HepG2 (cell line): ENCODE data around the gene KIF22. TPM values are rescaled to one million over a fixed set of nuclear protein-coding genes. Genes with fewer than 3 reads are reported as not detected.

Source experiments
- ARID2 ChIP-seq: sonication (generic); formaldehyde crosslinking; IDR thresholded peaks from 2 replicates; pipeline ENCODE4 v1.8.1; 2022; ENCODE audit warnings: mild to moderate bottlenecking, missing genetic modification reagents, borderline replicate concordance
- ARNT2 ChIP-seq: sonication (generic); formaldehyde crosslinking; IDR thresholded peaks from 2 replicates; pipeline ENCODE4 v1.8.0; 2022; ENCODE audit warnings: mild to moderate bottlenecking, low read depth, missing genetic modification reagents, moderate library complexity
- EHMT2 ChIP-seq: fragments of 200-600 bp; sonication (generic); IDR thresholded peaks from 2 replicates; pipeline ENCODE4 v1.7.0; 2017; ENCODE audit warnings: antibody characterized with exemption, low read depth, low read length, borderline replicate concordance
- HES4 ChIP-seq: sonication (generic); formaldehyde crosslinking; IDR thresholded peaks from 2 replicates; pipeline ENCODE4 v1.9.0; 2021; ENCODE audit warnings: mild to moderate bottlenecking, missing genetic modification reagents, borderline replicate concordance
- NRL ChIP-seq: sonication (generic); formaldehyde crosslinking; IDR thresholded peaks from 2 replicates; pipeline ENCODE4 v1.5.0; 2020; ENCODE audit warnings: missing genetic modification reagents, mild to moderate bottlenecking, moderate library complexity, borderline replicate concordance
- SYNCRIP ChIP-seq: fragments of 200-400 bp; formaldehyde crosslinking; IDR thresholded peaks from 2 replicates; pipeline ENCODE4 v1.6.1; 2018; ENCODE audit warnings: mild to moderate bottlenecking, low read depth, low read length; ENCODE audit not compliant: insufficient read depth
- TBX3 ChIP-seq: fragments of 450-650 bp; IDR thresholded peaks from 2 replicates; pipeline ENCODE4 v1.6.1; 2017; ENCODE audit warnings: antibody characterized with exemption, mild to moderate bottlenecking, inconsistent platforms, borderline replicate concordance
- YEATS2 ChIP-seq: sonication (generic); formaldehyde crosslinking; IDR thresholded peaks from 2 replicates; pipeline ENCODE4 v1.4.0; 2020; ENCODE audit warnings: missing genetic modification reagents, borderline replicate concordance
- ZBED4 ChIP-seq: sonication (generic); formaldehyde crosslinking; IDR thresholded peaks from 2 replicates; pipeline ENCODE4 v1.4.0; 2020; ENCODE audit warnings: missing genetic modification reagents, borderline replicate concordance
- ZBTB14 ChIP-seq: sonication (generic); formaldehyde crosslinking; IDR thresholded peaks from 2 replicates; pipeline ENCODE4 v1.4.0; 2020; ENCODE audit warnings: missing genetic modification reagents
- ZBTB44 ChIP-seq: sonication (generic); formaldehyde crosslinking; IDR thresholded peaks from 2 replicates; pipeline ENCODE4 v1.4.0; 2020; ENCODE audit warnings: missing genetic modification reagents
- ZFP36 ChIP-seq: fragments of 150-350 bp; IDR thresholded peaks from 2 replicates; pipeline ENCODE4 v1.6.1; 2018; ENCODE audit warnings: borderline replicate concordance, low read length, low read depth; ENCODE audit not compliant: partially characterized antibody
- ZNF12 ChIP-seq: sonication (generic); formaldehyde crosslinking; IDR thresholded peaks from 2 replicates; pipeline ENCODE4 v1.5.0; 2020; ENCODE audit warnings: missing genetic modification reagents
- ZNF17 ChIP-seq: sonication (generic); formaldehyde crosslinking; IDR thresholded peaks from 2 replicates; pipeline ENCODE4 v1.5.0; 2020; ENCODE audit warnings: mild to moderate bottlenecking, missing genetic modification reagents
- ZNF230 ChIP-seq: sonication (generic); formaldehyde crosslinking; IDR thresholded peaks from 2 replicates; pipeline ENCODE4 v1.4.0; 2020; ENCODE audit warnings: mild to moderate bottlenecking, missing genetic modification reagents
- ZNF264 ChIP-seq: sonication (generic); formaldehyde crosslinking; IDR thresholded peaks from 2 replicates; pipeline ENCODE4 v1.4.0; 2020; ENCODE audit warnings: missing genetic modification reagents
- ZNF543 ChIP-seq: sonication (generic); formaldehyde crosslinking; IDR thresholded peaks from 2 replicates; pipeline ENCODE4 v1.4.0; 2020; ENCODE audit warnings: mild to moderate bottlenecking, missing genetic modification reagents
- ZNF766 ChIP-seq: sonication (generic); formaldehyde crosslinking; IDR thresholded peaks from 2 replicates; pipeline ENCODE4 v1.5.0; 2020; ENCODE audit warnings: missing genetic modification reagents, borderline replicate concordance
- ZNF780A ChIP-seq: sonication (generic); formaldehyde crosslinking; IDR thresholded peaks from 2 replicates; pipeline ENCODE4 v1.8.0; 2022; ENCODE audit warnings: mild to moderate bottlenecking, missing genetic modification reagents, moderate library complexity
- polyA plus RNA-seq, 8 experiments: library from polyadenylated mRNA; depleted of rRNA in 3 of 8; stranded (reverse) in 7 of 8; unstranded in 1 of 8; fragments of >200 nt; fragmentation: Illumina TruSeq in 4 of 8; extraction: Trizol in 4 of 8; gene quantifications; 2 replicates each; pipeline versions ENCODE4 v1.2.1 to v1.2.3, GENCODE V29; 2011 to 2016; ENCODE audit warnings: low read depth in 4 of 8, missing spikeins in 1 of 8, mixed read lengths in 1 of 8; ENCODE audit not compliant: insufficient read depth in 1 of 8
- total RNA-seq, 5 experiments: library from RNA; depleted of rRNA; stranded (reverse); fragments of >200 nt; fragmentation: Illumina TruSeq; extraction: Trizol; gene quantifications; 2 replicates each; pipeline ENCODE4 v1.2.3, GENCODE V29; 2016; ENCODE audit warnings: low read depth in 1 of 5
- TF ChIP-seq, protein P1 (sequence below): sonication (generic); formaldehyde crosslinking; IDR thresholded peaks from 2 replicates; pipeline ENCODE4 v1.4.0; 2020; ENCODE audit warnings: missing genetic modification reagents

Gene KIF22
- total and polyA plus RNA-seq, 2 of the 13 experiments (the other 11 are each of a cell fraction or from before 2014, with no cell fraction given): 95.8 to 118 TPM

DNA sequence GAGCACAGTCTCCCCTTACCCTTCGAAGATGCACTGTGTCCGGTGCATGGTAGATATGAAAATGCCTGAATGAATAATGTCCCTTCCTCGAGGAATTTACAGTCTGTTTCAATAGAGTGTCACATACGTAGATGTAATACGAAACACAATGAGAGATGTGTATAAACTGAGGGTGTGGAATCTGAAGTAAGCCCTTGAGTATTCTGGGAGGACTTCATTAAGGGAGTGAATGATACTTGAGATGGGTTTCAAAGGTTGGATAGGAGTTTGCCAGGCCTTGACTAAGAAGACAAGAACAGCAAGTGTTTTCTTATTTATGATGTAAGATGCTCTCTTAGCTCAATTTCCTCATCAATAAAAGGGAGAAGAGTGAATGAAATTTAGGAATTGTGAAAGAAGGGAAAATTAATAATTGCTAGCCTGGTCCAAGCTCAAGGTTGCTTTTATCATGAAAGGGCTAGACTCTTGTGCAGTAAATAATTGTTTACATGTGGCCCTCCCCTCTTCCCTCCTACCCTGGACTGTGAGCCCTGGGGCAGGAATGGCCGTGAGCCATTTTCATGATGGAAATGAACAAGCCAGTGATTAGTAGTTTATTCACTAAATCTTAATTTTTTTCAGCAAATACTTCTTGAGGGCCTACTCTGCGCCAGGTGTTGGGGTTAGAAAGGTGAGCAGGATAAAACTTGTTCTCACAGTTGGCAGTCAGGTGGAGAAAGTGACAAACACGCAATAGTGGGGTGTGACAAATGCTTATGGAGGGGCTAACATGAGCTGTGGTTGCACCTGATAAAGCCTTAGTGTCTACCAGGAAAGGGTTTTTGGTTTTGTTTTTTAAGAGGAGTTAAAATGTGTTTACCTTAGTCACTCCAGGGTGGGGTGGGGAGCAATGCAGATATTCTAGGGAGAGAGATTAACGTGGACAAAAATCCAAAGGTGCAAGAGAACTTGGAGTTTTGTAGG is 1.6 kb downstream of the KIF22 start (continued):
- TF ChIP-seq ZBTB14 (CRISPR knock-in tag) (no peak), SYNCRIP (no peak), TBX3 (no peak), YEATS2 (CRISPR knock-in tag) (no peak), ZBTB44 (no peak), EHMT2 (no peak), ZNF12 (CRISPR knock-in tag) (no peak), ZNF766 (CRISPR knock-in tag) (no peak), ZNF264 (no peak), ARNT2 (CRISPR knock-in tag) (no peak), ARID2 (CRISPR knock-in tag) (no peak), HES4 (no peak), ZFP36 (no peak), ZNF543 (no peak), ZNF17 (CRISPR knock-in tag) (no peak), ZNF230 (CRISPR knock-in tag) (no peak), ZBED4 (CRISPR knock-in tag) (0 out of 2 replicates have a peak, but pooled peaks have one; percentile 27), ZNF780A (CRISPR knock-in tag) (no peak), NRL (CRISPR knock-in tag) (no peak)
- TF ChIP-seq, protein P1, sequence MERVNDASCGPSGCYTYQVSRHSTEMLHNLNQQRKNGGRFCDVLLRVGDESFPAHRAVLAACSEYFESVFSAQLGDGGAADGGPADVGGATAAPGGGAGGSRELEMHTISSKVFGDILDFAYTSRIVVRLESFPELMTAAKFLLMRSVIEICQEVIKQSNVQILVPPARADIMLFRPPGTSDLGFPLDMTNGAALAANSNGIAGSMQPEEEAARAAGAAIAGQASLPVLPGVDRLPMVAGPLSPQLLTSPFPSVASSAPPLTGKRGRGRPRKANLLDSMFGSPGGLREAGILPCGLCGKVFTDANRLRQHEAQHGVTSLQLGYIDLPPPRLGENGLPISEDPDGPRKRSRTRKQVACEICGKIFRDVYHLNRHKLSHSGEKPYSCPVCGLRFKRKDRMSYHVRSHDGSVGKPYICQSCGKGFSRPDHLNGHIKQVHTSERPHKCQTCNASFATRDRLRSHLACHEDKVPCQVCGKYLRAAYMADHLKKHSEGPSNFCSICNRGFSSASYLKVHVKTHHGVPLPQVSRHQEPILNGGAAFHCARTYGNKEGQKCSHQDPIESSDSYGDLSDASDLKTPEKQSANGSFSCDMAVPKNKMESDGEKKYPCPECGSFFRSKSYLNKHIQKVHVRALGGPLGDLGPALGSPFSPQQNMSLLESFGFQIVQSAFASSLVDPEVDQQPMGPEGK: 0 out of 2 replicates have a peak, but pooled peaks have one; percentile 25
